GM18868 (cell line): ENCODE results near the gene ROPN1B.
"Not testable (repeated sequence)": the region's sequence is repeated elsewhere in the genome, so short reads cannot be mapped to it uniquely, and the experiment has no call there.

Experiments used
- ATAC-seq: cut with Tn5 transposase; IDR thresholded peaks from one replicate; pipeline ENCODE4 v1.9.1; 2021; ENCODE audit warnings: mild to moderate bottlenecking, moderate library complexity; ENCODE audit not compliant: unreplicated experiment

The ROPN1B gene

DNA sequence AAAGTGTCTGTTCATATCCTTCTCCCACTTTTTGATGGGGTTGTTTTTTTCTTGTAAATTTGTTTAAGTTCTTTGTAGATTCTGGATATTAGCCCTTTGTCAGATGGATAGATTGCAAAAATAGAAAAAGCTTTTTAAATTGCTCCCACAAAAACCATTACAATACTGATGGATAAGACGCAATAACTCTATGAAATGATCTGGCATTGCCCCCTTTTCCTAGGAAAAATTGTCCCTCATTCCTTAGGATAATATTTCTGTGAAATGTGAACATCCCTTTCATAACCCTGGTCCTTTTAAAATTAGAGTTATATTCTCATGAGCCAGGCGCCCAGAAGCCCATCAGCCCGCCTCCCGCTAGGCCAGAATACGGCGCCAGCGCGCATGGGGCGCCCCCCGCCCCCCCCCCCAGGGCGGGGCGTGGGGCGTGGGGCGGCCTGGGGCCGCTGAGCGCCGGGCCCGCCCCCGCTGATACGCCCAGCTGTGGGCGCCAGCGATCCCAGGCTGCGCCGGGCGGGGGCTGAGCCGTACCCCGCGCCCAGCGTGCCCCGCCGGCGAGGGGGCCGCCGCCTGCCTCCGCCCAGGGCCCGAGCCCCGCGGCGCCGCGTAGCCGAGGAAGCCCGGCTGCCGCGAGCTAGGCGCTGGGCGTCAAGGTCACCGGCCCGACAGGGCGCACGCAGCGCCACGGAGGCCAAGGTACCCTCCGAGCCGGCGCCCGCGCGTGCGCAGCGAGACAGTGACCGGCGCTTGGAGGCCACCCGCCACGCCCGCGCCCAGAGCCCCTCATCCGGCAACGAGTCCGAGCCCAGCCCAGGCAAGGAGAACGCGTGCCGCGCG is 11.1 kb upstream of the ROPN1B start:
- ATAC-seq, result no peak

DNA sequence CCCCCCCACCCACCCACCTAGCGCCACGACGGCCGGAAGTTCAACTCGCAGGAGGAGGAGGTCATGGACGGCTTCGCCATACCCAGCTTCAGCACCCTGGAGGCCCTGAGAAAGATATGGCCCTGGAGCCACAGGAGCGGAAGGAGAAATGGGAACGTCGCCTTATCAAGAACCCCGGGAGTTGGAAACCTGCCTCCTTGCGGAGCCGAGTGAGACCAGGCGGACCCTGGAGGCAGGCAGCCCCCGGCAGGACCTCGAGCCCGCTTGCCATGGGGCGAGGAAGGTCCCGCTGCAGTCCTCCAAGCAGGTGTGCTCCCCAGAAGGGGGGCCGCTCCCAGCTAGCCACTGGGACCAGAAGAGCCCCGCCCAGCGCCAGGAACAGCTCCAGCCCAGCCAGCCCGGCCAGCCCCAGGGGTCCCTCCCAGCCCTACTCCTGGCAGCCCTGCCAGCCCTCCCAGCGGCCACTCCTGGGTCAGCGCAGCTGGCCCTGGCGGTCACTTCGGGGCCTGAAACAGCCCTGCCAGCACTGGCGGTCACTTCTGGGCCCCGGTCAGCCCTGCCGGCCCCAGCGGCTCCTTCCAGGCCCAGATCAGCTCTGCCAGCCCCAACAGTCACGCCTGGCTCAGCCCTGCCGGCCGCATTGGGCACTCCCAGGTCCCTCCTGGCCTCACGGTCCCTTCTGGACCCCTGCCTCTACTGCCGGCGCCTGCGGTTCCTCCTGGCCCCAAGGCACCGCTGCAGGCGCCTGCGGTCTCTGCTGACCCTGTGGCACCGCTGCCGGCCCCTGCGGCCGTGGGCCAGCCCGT is 10.3 kb upstream of the ROPN1B start:
- ATAC-seq, result no peak

DNA sequence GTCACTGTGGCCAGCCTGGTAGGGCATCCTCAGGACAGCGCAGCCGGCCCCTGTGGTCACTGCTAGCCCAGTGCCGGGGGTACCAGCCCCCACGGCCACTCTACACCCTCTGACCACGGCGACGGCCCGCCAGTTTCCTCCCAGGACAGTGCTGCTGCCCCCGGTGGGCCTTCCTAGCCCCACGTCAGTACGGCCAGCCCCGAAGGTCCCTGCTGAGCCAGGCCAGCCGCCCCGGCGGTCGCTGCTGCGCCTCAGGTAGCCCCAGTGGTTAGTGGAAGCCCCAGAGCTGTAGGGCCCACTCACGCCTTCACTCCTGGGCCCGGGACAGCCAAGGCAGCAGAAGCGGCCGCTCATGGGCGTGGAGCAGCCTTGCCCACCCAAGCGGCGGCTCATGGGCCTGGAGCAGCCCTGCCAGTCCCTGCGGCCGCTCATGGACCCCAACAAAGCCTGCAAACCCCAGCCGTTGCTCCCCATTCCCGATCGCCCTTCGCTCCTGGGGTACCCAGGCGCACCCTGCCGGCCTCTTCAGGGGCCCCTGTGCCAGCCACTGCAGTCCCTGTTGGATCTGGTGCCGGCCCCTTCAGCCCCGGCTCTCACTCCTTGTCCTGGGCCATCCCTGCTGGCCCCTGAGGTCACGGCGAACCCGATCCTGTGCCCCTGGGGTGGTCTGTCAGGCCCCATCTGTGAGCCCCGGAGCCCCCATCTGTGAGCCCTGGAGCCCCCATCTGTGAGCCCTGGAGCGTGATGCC is 9.5 kb upstream of the ROPN1B start:
- no peak for ATAC-seq

DNA sequence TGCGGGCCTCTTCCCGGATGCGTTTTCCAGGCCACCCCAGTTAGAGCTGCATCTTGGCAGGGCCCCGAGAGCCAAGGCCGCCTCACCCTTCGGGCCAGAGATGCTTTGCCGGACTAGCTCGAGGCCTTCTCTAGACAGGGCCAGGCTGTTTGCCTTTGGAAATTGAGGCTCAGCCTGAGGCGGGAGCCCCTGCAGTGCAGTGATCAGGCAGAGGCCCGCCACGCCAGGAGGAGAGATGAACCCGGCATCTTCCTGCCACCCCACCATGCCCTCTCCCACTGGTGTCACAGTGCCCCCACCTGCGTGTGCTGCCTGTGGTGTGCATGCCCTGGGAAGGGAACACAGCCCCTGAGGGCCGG is 8.9 kb upstream of the ROPN1B start:
- ATAC-seq, result no peak

DNA sequence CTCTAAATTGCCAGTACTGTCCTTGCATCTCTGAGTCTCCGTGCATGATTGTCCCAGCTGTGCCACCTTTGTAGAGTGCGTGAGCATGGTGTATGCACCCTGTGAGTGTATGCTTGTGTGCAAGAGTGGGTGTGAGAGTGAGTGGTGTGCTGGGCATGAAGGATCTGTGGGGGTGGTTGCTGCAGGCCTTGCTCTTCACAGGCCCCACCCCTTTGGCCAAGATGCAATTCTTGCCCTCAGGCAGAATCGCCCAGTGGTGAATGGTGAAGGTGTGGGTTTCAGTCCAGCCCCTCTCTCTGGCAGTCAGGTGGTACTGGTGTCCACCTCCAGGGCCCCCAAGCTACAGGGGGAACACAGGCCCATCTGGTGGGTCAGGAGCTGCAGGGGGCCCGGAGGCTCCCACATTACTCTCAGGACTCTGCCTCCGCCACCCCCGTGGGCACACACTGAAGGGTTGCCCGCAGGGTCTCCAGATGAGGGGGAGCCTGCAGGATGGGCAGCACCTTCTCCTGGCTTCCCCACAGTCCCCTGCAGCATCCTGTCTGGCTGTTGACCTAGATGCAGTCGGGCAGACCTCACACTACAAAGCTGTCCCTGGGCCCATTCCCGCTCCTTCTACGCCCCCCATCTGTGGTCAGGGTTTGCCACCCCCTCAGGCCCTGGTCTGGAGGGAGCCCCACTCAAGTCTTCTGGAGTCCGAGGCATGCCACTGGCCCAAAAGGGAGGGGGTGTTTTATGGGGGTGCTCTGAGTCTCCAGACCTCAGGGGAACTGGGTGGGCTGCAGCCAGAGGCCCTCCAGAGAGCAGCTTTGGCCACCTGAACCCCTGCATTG is 8.3 kb upstream of the ROPN1B start:
- ATAC-seq, result no peak

DNA sequence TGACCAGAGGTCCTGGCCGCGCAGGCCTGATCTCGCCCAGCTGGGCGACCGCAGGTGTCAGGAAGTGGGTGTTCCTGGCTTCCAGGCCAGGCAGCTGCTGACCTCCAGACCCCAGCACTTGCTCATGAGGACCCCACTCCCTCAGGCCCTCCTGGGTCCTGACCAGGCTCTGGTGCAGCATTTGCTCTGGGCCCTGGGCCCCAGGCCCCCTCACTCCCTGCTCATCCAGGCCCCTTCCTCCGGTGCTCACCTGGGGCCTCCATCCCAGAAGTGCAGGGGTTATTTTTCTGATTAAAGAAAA is 7.7 kb upstream of the ROPN1B start:
- no peak for ATAC-seq

DNA sequence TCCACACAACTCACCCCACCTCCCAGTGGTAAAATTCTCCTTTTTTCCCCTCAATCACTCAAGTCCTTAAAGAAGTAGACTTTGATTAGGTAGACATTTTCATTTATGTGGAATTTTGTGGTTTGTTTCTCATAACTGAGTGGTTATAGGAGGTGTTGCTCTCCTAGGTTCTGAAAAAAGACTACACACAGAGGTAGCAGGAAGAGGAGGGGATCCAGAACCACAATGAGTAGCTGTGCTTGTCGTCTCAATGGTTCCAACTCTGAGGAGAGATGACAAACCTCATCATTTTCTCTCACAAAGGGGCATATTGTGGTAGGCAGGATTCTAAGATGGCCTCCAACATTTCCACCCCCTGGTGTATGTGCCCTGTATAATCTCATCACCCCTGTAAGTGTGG is 5.1 kb upstream of the ROPN1B start:
- not testable (repeated sequence) for ATAC-seq

DNA sequence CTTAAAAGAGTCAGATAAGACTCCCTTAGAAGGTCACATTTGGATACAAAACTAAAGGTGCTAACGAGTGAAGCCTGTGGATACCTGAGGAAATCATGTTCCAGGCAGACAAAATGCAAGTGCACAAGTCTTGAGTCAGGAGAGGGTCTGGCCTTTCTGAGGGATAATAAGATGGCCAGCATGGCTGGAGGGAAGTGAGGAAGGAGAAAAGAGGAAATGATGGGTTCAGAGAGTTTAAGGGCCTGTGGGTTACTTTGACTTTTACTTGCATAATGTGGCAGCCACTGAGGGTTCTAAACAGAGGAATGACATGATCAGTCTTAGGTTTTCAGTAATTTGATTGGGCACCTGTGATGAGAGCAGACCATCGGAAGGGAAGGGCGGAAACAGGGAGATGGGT is 3.5 kb upstream of the ROPN1B start:
- ATAC-seq, result no peak

DNA sequence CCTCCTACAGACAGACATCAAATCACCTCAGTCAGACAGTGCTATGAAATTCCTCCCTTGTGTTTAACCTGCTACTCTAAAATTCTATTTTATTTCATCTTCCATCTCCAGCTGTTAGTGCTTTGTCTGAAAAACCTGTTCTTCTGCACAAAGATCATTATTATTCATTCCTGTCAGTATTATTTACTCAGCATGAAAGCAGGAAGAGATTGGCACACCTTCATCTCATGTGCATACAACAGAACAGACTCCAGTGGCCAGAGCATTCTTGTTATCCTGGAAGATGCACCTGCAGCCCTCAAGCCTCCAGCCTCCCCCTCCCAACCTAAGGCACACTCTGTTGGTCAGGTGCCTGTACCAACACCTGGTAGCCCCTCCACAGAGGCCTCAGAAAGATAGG is 1.8 kb upstream of the ROPN1B start:
- no peak for ATAC-seq

DNA sequence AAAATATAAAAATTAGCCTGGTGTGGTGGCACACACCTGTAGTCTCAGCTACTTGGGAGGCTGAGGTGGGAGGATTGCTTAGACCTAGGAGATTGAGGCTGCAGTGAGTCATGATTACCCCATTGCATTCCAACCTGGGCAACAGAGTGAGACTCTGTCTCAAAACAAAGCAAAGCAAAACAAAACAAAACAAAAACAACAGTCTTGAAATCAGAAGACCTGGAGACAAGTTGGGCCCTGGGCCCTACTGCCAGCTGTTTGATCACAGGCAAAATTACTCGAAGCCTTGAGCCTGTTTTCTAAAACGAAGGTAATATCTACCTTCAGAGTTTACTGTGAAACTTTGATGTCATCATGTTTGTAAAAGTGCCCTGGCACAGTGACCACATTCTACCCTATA is 857 bp upstream of the ROPN1B start:
- not testable (repeated sequence) for ATAC-seq

DNA sequence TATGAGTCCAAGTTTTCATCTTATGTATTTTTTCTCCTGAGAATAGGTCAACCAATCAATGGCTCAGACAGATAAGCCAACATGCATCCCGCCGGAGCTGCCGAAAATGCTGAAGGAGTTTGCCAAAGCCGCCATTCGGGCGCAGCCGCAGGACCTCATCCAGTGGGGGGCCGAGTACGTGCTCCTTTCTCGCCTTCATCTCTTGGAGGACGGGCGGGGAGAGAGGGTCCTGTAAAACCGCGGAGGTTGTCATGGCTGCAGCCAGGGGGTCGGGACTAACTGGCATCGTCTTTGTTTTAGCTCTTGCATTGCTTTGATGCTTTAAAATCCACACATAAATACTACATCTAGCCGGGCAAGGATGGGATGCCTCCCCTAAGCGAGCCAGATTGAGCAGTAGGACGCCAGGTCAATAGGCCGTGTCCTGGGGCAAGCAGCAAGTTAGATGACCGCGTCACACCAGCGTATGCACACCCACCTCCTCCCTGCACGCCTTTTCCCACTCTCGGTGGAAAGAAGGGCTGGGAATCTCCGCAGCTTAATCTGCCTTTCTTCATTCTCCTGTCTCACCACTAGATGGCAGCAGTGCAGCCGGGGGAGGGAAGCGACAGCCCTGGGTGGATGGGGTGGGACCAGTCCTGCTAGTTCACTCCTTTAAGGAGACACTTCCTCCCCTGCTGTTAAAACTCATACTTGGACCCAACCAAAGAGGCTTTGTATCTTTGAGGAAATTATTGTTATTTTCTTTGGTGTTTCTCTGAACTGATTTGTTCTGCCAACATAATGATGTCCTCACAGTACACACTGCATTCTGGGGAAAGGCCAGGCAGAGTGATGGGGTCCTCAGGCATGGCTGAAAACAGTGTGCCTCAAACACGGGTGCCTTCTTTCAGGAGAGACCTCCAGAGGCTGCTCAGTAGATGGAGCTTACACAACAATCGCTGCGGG is 3.3 kb downstream of the ROPN1B start:
- peak; percentile 65 for ATAC-seq

DNA sequence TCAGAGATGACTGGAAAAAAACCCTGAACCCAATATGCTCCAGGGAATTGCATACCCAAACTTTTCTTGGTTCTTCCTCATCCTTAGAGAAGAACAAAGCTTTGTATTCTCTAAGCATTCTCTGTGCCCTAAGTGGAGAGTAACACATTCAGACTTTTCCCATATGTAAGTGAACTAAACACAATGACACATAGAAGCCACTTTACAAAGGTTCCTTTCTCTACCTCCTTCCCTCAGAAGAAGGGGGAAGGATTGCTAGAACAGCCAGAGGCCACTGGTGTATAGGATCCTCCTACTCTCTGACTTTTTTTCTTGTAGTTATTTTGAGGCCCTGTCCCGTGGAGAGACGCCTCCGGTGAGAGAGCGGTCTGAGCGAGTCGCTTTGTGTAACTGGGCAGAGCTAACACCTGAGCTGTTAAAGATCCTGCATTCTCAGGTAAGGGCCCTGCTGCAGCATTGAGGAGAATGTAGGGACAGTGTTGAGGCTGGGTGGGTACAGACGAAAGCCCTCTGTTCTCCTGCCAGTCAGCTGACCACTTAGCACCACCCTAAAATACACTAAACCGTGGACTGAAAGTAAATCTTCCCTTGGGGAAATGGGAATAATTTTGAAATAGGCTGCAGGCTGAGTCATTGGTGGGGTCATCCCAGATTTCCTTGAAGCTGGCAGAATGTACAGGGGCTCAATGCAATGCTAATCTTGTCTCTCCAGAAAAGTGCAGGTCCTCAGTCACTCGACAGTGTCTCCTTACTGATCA is 6.4 kb downstream of the ROPN1B start:
- ATAC-seq, result not testable (repeated sequence)

DNA sequence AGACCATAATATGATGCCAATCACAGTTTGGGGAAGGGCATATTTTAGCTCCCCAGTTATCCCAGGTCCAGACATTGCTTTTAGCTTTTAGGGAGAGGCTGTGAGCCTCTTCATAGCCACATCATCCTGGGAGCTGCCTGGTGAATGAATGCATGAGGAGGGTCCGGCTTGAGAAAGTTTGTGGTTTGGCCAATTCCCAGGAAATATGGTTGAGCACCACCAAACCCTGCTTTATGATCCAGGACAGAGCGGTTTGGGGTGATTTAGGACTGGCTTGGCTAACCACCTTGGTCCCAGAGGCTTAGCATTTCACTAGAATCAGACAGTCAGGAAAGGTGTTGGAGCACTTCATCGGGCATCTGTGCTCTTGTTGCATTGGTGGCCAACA is 7.0 kb downstream of the ROPN1B start:
- ATAC-seq, result not testable (repeated sequence)

DNA sequence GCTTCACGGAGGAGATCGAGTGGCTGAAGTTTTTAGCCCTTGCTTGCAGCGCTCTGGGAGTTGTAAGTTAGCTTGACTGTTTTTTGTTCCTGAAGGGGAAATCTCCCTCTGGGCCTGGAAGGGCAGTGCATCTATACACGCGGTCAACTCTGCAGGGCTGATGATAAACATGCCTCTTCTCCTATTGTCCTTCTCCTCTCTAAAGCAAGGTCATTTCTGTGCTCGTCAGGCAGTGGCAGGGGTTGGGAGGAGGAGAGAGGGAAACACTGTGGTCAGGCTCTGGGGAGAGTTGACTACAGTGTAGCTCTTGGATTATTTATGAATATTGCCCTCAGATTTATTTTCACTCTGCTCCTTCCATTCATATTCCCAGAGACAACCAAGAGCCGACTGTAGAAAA is 8.1 kb downstream of the ROPN1B start:
- not testable (repeated sequence) for ATAC-seq

DNA sequence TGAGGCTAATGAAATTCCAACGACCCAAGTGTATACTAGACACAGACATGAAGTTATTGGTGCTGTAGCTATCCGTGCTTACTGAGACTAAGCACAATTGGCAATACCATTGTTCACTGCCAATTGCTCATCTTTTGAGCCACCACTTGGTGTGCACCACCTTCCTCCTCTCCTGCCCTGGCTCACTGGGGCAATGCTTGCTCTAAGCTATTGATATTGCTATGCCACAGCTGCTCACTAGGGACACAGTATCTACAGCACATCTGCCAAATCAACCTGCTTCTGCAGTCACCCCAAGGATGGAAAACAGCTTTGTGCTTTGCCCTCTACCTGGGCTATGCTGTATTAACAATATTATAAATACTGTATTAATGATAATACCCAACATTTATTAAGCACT is 16.0 kb downstream of the ROPN1B start:
- ATAC-seq, result not testable (repeated sequence)

DNA sequence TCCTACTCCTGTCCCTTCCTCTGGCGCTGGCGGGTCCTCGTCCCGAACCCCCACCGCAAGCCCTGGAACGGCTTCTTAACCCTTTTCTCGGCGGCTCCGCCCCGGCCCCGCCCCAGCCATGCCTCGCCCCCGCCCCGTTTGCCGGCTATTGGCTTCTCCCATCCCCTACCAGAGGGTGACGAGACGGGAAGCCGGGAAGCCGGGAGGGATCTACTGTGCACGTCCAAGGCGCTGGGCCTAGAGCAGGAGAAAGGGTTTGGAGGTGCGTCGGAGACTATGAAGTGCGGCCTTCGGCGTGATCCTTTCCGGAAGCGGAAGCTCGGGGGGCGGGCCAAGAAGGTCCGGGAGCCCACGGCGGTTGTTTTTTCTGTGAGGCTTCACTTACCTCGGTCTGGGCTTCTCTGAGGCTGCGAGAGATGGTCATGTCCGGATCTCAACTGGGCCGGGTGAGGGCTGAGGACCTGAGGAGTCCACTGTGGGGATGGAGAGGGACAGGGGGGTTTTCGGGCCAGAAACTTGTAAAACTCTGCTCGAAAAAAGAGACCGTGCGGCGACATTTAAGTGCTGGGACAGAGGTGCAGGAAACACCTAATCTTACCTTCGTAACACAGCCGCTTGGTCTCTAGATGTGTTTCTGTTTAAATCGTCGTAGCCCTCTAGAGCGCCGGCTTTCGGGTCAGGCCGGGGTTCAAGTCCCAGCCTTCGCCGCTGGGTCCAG is 21.4 kb downstream of the ROPN1B start:
- peak; percentile 95 for ATAC-seq

DNA sequence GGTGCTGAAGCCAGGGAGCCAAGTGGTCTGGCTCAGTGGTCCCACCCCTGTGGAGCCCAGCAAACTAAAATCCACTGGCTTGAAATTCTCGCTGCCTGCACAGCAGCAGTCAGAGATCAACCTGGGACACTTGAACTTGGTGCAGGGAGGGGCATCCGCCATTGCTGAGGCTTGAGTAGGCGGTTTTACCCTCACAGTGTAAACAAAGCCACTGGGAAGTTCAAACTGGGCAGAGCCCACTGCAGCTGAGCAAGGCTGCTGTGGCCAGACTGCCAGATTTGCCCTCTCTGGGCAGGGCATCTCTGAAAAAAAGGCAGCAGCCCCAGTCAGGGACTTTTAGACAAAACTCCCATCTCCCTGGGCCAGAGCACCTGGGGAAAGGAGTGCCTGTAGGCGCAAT is 27.8 kb downstream of the ROPN1B start:
- ATAC-seq, result not testable (repeated sequence)

DNA sequence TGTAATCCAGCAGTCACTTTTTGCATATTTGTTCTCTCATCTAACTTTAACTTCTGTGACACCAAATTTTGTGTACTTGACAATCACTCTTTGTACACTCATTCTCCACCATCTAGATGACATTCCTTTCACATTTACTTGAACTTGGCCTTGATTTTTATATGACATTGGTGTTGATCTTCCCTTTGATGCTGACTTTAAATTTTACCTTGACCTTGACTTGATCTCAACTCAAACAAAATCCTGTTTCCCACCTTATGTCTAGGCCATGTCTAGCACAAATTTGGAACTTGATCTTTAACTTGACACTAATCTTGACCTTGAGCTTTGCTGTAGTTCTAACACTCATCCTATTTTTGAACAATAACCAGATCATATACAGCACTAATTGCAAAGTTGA is 33.2 kb downstream of the ROPN1B start:
- no peak for ATAC-seq
